H1 (cell line): ENCODE measurements around the gene FHIT. TPM values are rescaled to one million over a fixed set of nuclear protein-coding genes. Genes with fewer than 3 reads are reported as not detected.

Experiments
- ATF2 ChIP-seq: IDR thresholded peaks from 2 replicates; pipeline ENCODE4 v1.6.1; 2012; ENCODE audit warnings: low read length, inconsistent platforms
- E2F6 ChIP-seq: IDR thresholded peaks from 2 replicates; pipeline ENCODE4 v1.6.1; 2012; ENCODE audit warnings: inconsistent platforms
- FOSL1 ChIP-seq: IDR thresholded peaks from 2 replicates; pipeline ENCODE4 v1.6.1; 2011; ENCODE audit warnings: mild to moderate bottlenecking, low read depth, low read length, moderate library complexity; ENCODE audit not compliant: insufficient read depth
- JUND ChIP-seq: IDR thresholded peaks from 2 replicates; pipeline ENCODE4 v1.6.1; 2011; ENCODE audit warnings: mild to moderate bottlenecking, improper control_type of control experiment, low read length
- NANOG ChIP-seq: IDR thresholded peaks from 2 replicates; pipeline ENCODE4 v1.6.1; 2011; ENCODE audit warnings: low read length, low read depth, mild to moderate bottlenecking, inconsistent platforms; ENCODE audit not compliant: insufficient read depth, poor library complexity, severe bottlenecking
- SAP30 ChIP-seq: fragments of 300-600 bp; sonication (generic); IDR thresholded peaks from 2 replicates; pipeline ENCODE4 v1.7.1; 2012; ENCODE audit warnings: low read length, moderate library complexity, mild to moderate bottlenecking, inconsistent platforms; ENCODE audit not compliant: insufficient read depth, insufficient replicate concordance
- USF2 ChIP-seq: IDR thresholded peaks from 2 replicates; pipeline ENCODE4 v1.6.1; 2011; ENCODE audit warnings: low read length, improper control_type of control experiment
- YY1 ChIP-seq: IDR thresholded peaks from 2 replicates; pipeline ENCODE4 v1.6.1; 2011; ENCODE audit warnings: low read depth, mild to moderate bottlenecking, low read length
- polyA plus RNA-seq, 7 experiments: library from polyadenylated mRNA; depleted of rRNA in 3 of 7; stranded (reverse) in 5 of 7; unstranded in 2 of 7; fragments of >200 nt in 5 of 7; fragments of 200-250 nt in 2 of 7; gene quantifications; 1 replicate in 5 of 7; 2 replicates in 1 of 7; 4 replicates in 1 of 7; pipeline versions ENCODE4 v1.2.1 to v1.2.3, GENCODE V29; 2011 to 2013; ENCODE audit warnings: missing spikeins in 2 of 7, mixed read lengths in 2 of 7
- total RNA-seq: library from RNA; stranded (reverse); fragmentation: NEBNext Ultra II Directional; extraction: Animal tissue kit (Norgen Biotek cat#: 25700); gene quantifications from 2 replicates; pipeline ENCODE4 v1.2.1, GENCODE V29; 2021

Gene FHIT
- total and polyA plus RNA-seq, 2 of the 8 experiments (the other 6 are each of a cell fraction or from before 2014, with no cell fraction given): 1.2 to 3.2 TPM

- no peak for TF ChIP-seq FOSL1
- no peak for TF ChIP-seq NANOG
- TF ChIP-seq E2F6: no peak
- TF ChIP-seq ATF2: no peak
- TF ChIP-seq USF2: no peak
- no peak for TF ChIP-seq JUND
- no peak for TF ChIP-seq SAP30
- no peak for TF ChIP-seq YY1
These were observed 736.4 kb downstream of the FHIT start (continued) for GRCh38 chr3:60514866-60515265.
